CD4-positive, alpha-beta T cell treated with Interleukin-4 for 1 hour (primary cell): ENCODE measurements around the gene FOXR1.
A peak's percentile ranks its signal among the peaks of the same experiment; 100 is the strongest.

Experiments used
- DNase-seq, 2 donors: peaks; one replicate each; pipeline ENCODE4 v3.0.0-alpha.2; 2020 to 2022

Gene FOXR1, protein sequence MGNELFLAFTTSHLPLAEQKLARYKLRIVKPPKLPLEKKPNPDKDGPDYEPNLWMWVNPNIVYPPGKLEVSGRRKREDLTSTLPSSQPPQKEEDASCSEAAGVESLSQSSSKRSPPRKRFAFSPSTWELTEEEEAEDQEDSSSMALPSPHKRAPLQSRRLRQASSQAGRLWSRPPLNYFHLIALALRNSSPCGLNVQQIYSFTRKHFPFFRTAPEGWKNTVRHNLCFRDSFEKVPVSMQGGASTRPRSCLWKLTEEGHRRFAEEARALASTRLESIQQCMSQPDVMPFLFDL

GRCh38 chr11:118971646-118972045 lies at the start of gene FOXR1:
Gene FOXR1, plus strand, starts transcription at chr11:118971761. Its CDS starts 171 bp downstream, at chr11:118971932.
- DNase-seq = no peak

- no peak for DNase-seq
These were observed 49.4 kb upstream of the FOXR1 start for GRCh38 chr11:118921929-118922744.

- DNase-seq = no peak
These were observed 48.6 kb upstream of the FOXR1 start for GRCh38 chr11:118922745-118923627.

GRCh38 chr11:118923721-118924587 lies 47.6 kb upstream of the FOXR1 start:
- peak; percentile 52 to 69 for DNase-seq

DNA sequence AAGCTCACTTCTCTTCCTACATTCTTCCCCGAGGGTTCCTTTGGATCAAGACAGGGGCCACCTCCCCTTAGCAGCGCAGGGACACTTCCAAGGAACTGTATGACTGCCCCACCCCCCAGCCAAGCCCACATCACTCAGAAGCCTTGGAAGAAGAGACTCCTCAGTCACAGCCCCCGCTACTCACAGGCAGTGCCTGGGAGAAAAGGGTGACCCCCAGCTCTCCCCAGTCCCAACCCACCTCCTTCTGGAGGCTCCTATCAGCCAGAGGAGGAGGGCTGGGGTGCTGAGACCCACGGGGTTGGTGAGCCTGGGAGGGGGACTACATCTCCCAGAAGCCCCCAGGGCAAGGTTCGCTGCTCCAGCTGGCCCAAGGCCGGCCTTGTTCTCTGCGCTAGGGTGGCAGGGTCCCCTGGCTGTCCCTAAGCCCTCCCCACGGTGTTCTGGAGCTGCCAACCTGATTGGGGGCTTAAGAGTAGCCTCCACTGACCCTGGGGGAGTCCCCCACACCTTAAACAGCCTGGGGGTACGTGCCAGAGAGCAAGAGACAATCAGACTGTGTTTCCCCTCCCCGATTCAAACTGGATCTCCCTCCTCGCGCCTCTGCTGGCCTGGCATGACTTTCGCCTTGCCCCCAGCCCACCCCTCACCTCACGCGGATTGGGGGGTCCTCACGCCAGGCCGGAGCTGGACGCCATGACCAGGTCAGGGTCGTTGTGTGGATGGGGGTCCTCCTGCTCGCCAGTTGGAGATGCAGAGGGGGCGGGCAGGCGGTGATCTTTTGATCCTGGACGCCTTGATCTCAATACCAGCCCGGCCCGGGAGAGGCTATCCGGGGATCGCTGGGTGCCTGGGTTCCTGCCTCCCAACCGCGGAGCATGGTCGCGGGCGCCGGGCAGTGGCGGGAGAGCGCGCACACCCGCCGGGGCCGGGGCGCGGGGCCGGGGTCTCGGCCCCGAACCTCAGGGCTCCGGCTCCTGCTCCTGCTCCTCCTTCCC lies 46.7 kb upstream of the FOXR1 start:
- DNase-seq = peak; percentile 55 to 57

DNA sequence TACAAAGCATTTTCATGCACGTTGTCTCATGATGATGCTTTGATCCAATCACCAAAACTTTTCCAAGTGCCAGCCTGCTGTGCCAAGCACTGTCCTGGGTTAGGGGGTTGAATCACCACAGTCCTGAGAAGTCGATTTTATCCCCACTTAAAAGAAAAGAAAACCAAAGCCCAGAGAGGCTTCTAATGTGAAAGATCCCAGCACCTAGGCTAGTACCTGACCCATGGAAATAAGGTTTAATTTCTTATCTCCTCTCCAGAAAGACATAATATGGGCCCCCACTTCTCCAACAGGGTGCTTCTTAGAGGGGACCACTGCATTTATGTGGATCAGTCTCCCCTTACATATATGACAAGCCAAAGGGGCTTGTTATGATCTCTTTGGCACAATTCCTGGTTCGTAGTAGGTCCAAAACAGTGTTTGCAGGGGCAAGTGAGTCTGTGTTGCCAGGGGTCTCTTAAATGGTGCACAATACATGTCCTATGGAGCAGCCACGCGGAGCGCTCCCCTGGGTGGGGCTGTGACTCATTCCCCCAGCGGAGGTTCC lies 43.9 kb upstream of the FOXR1 start:
- no peak for DNase-seq

- peak; percentile 96 for DNase-seq
These were observed 43.3 kb upstream of the FOXR1 start for GRCh38 chr11:118928101-118928869.

- no peak for DNase-seq
These were observed 42.6 kb upstream of the FOXR1 start for GRCh38 chr11:118928870-118929500.

- DNase-seq = peak; percentile 85 to 87
These were observed 42.0 kb upstream of the FOXR1 start for GRCh38 chr11:118929501-118930093.

- DNase-seq = peak; percentile 87 to 89
These were observed 41.4 kb upstream of the FOXR1 start for GRCh38 chr11:118930094-118930712.

DNA sequence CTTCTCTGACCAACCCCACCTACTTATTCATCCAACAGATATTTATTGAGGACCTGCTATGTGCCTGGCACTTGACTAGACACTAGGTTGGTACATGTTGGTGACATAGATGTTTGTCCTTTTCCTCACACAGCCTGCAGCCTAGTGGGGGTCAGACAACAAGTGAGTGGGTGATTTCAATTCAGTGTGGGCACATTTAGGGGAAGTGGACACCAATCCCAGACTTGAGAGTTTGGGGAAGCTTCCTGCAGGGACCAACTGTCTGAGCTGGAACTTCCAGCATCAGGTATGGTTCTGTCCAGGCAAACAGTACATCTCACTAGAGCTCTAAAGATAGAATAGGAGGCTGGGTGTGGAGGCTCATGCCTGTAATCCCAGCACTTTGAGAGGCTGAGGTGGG lies 40.0 kb upstream of the FOXR1 start:
- DNase-seq = no peak

- no peak for DNase-seq
These were observed 38.1 kb upstream of the FOXR1 start for GRCh38 chr11:118933486-118933885.

- DNase-seq = peak in 1 of 2 donors; percentile 33
These were observed 36.2 kb upstream of the FOXR1 start for GRCh38 chr11:118935376-118935775.

DNA sequence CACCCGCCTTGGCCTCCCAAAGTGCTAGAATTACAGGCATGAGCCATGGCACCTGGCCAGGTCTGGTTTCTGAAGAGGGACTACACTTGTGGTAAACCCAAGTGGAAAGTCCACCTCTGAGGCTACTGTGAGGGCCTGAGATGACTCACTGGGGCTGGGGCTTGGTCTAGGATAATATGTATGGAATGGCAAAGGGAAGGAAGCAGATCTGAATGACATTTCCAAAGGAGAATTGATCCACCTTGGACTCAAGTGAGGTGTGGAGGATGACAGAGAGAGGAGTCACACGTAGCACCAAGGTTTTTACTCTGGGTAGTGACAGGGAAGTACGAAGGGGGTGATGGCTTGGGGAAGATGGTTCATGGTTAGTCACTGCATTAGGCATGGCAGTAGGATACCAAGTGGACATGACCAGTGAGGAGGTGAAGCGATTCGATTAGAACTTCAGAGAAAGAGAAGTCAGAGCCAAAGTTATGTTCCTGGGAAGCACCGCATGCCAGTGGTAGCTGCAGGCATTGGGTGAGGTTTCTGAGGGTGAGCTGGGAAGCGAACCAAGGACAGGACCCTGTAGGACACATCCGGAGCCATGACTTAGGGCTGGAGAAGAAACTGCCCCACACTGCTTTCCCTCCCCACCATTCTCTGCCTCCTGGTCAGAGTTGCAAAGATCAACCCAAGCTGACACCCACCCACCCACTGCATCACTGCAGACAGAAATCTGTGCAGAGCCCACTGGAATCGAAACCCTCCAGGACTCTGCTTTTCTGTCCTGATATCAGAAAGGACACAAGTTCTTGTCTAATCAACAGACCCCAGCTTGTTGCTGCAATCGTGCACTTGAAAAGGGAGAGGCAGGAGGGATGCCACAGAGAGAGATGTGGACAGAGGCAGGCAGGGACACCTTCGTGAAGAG lies 32.8 kb upstream of the FOXR1 start:
- no peak for DNase-seq

GRCh38 chr11:118939404-118939915 lies 32.1 kb upstream of the FOXR1 start:
- no peak for DNase-seq

- DNase-seq = peak; percentile 30 to 46
These were observed 31.5 kb upstream of the FOXR1 start for GRCh38 chr11:118939953-118940598.
